Immature natural killer cell (primary cell): ENCODE data around the gene POLG. TPM values are rescaled to one million over a fixed set of nuclear protein-coding genes. Genes with fewer than 3 reads are reported as not detected.

ENCODE experiments used
- DNase-seq, 3 donors: peaks; one replicate each; pipeline ENCODE4 v3.0.0; 2022; ENCODE audit warnings: mixed read lengths in 1 of 3
- H3K27ac Mint-ChIP-seq, 6 donors: one replicate each; pipeline ENCODE4 v1.8.0; 2020; ENCODE audit warnings: mixed read lengths in 6 of 6, mild to moderate bottlenecking in 5 of 6, inconsistent platforms in 4 of 6, moderate library complexity in 3 of 6
- H3K27me3 Mint-ChIP-seq, 3 donors: one replicate each; pipeline ENCODE4 v1.8.0; 2020 to 2021; ENCODE audit warnings: low read depth in 3 of 3, mild to moderate bottlenecking in 3 of 3, mixed read lengths in 3 of 3, moderate library complexity in 3 of 3, inconsistent platforms in 1 of 3
- H3K36me3 Mint-ChIP-seq, 3 donors: one replicate each; pipeline ENCODE4 v1.8.0; 2020; ENCODE audit warnings: mixed read lengths in 3 of 3, inconsistent platforms in 2 of 3, mild to moderate bottlenecking in 2 of 3
- H3K4me1 Mint-ChIP-seq, 2 donors: one replicate each; pipeline ENCODE4 v1.8.0; 2020; ENCODE audit warnings: inconsistent platforms in 2 of 2, mild to moderate bottlenecking in 2 of 2, mixed read lengths in 2 of 2, moderate library complexity in 1 of 2
- H3K4me3 Mint-ChIP-seq, 5 donors: one replicate each; pipeline ENCODE4 v1.8.0; 2020; ENCODE audit warnings: mild to moderate bottlenecking in 5 of 5, mixed read lengths in 5 of 5, inconsistent platforms in 3 of 5, moderate library complexity in 3 of 5
- H3K9me3 Mint-ChIP-seq, 6 donors: one replicate each; pipeline ENCODE4 v1.8.0; 2020; ENCODE audit warnings: mild to moderate bottlenecking in 6 of 6, mixed read lengths in 6 of 6, inconsistent platforms in 4 of 6, moderate library complexity in 3 of 6
- polyA plus RNA-seq, 3 donors: library from polyadenylated mRNA; unstranded; fragments of 300-500 nt; fragmentation: Illumina TruSeq; gene quantifications; one replicate each; pipeline ENCODE4 v1.2.3, GENCODE V29; 2021

POLG gene
- polyA plus RNA-seq, 3 donors from 2014 or later, result 24.3 to 79.1 (median 28.6) TPM

GRCh38 chr15:89356634-89357298, 22.1 kb upstream of the POLG start:
- peaks cover 0 to 7% (median 0%) of the 10 kb centered on the region in 6 donors for H3K9me3 Mint-ChIP-seq
- H3K4me3 Mint-ChIP-seq, result no peak overlapping the region
- H3K27me3 Mint-ChIP-seq, result peaks cover 21 to 41% (median 22%) of the 10 kb centered on the region in 3 donors
- DNase-seq, result no peak
- no peaks in the 10 kb centered on the region for H3K36me3 Mint-ChIP-seq
- no peak overlapping the region for H3K27ac Mint-ChIP-seq
- peaks cover 12 to 15% of the 10 kb centered on the region in 2 donors for H3K4me1 Mint-ChIP-seq

DNA sequence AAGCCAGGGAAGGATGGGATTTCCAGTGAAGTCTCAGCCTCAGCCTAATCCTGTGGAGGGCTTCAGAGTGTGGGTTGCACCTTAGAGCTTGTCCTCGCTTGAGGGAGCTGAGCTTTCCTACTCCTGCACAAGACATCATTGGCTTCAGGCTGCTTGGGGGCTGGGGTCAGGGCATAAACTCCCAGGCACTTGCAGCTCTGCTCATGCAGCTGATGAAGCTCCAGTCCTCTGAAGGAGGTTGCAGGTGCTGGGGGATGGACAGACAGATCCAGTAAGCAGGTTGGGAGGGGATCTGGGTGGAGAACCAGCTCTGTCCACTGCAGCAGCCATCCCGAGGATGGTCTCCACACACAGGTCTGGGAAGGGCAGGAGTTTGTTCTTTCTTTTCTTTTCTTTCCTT, 19.4 kb upstream of the POLG start:
- Mint-ChIP-seq H3K36me3 (no peaks in the 10 kb centered on the region), H3K27ac (no peak overlapping the region), H3K4me1 (peaks cover 0 to 4% of the 10 kb centered on the region in 2 donors), H3K27me3 (peaks cover 8 to 19% (median 9%) of the 10 kb centered on the region in 3 donors), H3K9me3 (peaks cover 0 to 5% (median 0%) of the 10 kb centered on the region in 6 donors), H3K4me3 (no peak overlapping the region)
- DNase-seq, result no peak

DNA sequence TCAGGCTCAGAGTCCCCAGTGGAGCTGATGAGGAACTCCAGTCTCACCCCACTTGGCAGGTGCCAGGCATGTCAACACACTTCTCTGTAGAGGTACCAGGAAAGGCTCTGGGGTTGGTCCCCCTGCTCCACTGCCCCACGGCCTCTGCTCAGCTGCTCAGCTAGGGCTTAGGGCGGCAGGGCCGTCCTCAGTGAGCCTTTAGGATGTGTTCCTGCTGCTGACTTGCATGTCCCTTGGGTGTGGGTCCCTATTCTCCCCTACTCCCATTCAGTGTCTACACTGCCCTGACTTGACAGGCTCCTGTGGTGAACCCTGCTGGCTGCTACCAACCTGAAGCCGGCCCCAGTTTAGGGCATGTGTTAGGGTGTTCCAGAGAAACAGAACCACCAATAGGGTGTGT, 17.9 kb upstream of the POLG start:
- H3K4me1 Mint-ChIP-seq, result no peaks in the 10 kb centered on the region
- H3K27me3 Mint-ChIP-seq, result peaks cover 6 to 11% (median 10%) of the 10 kb centered on the region in 3 donors
- H3K36me3 Mint-ChIP-seq, result no peaks in the 10 kb centered on the region
- no peak overlapping the region for H3K4me3 Mint-ChIP-seq
- H3K9me3 Mint-ChIP-seq, result peaks cover 0 to 5% (median 0%) of the 10 kb centered on the region in 6 donors
- no peak for DNase-seq
- no peak overlapping the region for H3K27ac Mint-ChIP-seq

- H3K27me3 Mint-ChIP-seq, result peaks cover 6 to 15% (median 9%) of the 10 kb centered on the region in 3 donors
- no peak overlapping the region for H3K4me3 Mint-ChIP-seq
- H3K4me1 Mint-ChIP-seq, result no peaks in the 10 kb centered on the region
- no peaks in the 10 kb centered on the region for H3K9me3 Mint-ChIP-seq
- H3K27ac Mint-ChIP-seq, result no peak overlapping the region
- DNase-seq, result no peak
- H3K36me3 Mint-ChIP-seq, result no peaks in the 10 kb centered on the region
Observed at GRCh38 chr15:89349206-89349558, 14.6 kb upstream of the POLG start.

GRCh38 chr15:89346516-89347231, 12.1 kb upstream of the POLG start:
- H3K4me1 Mint-ChIP-seq, result no peaks in the 10 kb centered on the region
- H3K27ac Mint-ChIP-seq, result no peak overlapping the region
- no peak for DNase-seq
- peaks cover 2 to 12% (median 4%) of the 10 kb centered on the region in 3 donors for H3K27me3 Mint-ChIP-seq
- H3K36me3 Mint-ChIP-seq, result no peaks in the 10 kb centered on the region
- no peaks in the 10 kb centered on the region for H3K9me3 Mint-ChIP-seq
- no peak overlapping the region for H3K4me3 Mint-ChIP-seq

GRCh38 chr15:89345248-89345647, 10.6 kb upstream of the POLG start:
- no peak for DNase-seq
- H3K36me3 Mint-ChIP-seq, result no peaks in the 10 kb centered on the region
- H3K4me1 Mint-ChIP-seq, result no peaks in the 10 kb centered on the region
- no peak overlapping the region for H3K27ac Mint-ChIP-seq
- H3K9me3 Mint-ChIP-seq, result no peaks in the 10 kb centered on the region
- H3K27me3 Mint-ChIP-seq, result peaks cover 0 to 12% (median 5%) of the 10 kb centered on the region in 3 donors
- H3K4me3 Mint-ChIP-seq, result no peak overlapping the region

DNA sequence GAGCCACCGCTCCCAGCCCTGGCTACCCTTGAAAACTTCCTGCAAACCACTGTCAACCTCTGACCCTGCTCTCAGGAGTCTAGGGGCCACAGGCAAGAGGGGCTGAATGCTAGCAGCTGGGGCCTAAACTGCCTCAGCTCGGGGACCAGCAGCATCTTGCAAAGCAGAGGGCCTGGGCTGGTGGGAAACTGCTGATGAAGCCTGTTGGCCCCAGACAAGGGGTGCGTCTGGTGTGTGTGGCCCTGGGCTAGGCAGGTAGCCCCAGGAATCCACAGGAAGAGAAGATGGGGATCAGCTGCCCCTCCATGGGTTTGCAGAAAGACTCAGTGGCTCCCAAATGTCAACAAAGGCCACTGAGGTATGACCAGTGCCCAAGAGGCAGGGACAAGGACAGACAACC, 8.2 kb upstream of the POLG start:
- Mint-ChIP-seq H3K36me3 (no peaks in the 10 kb centered on the region), H3K27ac (no peak overlapping the region), H3K4me3 (no peak overlapping the region), H3K4me1 (peaks cover 0 to 2% of the 10 kb centered on the region in 2 donors), H3K27me3 (peaks cover 0 to 12% (median 4%) of the 10 kb centered on the region in 3 donors), H3K9me3 (no peaks in the 10 kb centered on the region)
- DNase-seq, result no peak

DNA sequence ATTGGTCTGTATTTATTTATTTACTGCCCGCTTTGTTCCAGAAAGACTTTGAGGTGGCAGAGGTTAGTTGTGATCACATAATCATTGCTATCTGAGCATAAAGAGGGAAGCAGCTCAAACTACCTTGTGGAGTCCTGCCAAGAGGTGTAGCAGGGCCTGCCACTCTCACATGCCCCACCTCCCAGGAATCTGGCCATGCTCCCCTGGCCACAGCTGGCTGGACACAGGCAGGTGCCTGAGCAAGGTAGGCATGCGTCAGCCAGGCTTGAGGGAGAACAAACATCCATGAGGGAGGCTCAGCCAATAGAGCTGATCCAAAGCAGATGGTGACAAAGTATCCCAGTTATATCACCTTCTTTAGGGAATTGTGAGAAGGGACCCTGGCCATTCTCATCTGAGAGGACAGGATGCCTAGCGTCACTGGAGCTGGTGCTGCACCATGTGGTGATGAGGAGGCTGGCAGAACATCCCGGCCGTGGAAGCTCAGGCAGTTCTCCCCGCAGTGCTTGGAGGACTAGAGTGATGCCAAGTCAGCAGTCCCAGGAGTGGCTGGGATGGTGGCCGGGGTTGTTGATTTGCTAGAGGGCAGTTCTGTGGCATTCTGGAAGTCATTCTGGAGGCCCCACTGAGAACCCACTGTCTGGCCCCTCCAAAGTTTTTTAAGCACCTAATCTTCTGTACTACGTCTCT, 6.8 kb upstream of the POLG start:
- Mint-ChIP-seq H3K4me3 (no peak overlapping the region), H3K9me3 (no peaks in the 10 kb centered on the region), H3K4me1 (peaks cover 3 to 16% of the 10 kb centered on the region in 2 donors), H3K27ac (no peak overlapping the region), H3K27me3 (peaks cover 0 to 8% (median 4%) of the 10 kb centered on the region in 3 donors), H3K36me3 (no peaks in the 10 kb centered on the region)
- DNase-seq, result no peak

- peaks cover 4 to 9% (median 7%) of the 10 kb centered on the region in 3 donors for H3K27me3 Mint-ChIP-seq
- H3K9me3 Mint-ChIP-seq, result no peaks in the 10 kb centered on the region
- no peaks in the 10 kb centered on the region for H3K36me3 Mint-ChIP-seq
Observed at GRCh38 chr15:89340573-89340972, 5.9 kb upstream of the POLG start.

DNA sequence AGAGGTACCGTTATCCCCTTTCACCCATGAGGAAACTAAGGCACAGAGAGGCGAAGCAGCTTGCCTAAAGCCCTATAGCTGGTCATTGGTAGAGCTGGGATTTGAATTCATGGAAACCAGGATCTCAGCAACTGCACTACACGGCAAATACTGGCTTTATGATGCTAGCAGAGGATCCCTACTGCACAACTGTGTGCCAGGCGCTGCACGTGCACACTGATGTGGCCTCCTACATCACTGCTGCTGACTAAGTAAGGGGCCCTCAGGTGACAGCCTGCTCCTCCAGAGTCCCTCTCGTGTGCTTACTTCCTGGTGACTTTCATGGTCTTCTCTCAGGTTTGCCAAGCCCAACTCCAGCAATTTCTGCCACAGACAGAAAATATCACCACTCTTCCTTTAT, 3.4 kb upstream of the POLG start:
- peaks cover 0 to 6% (median 3%) of the 10 kb centered on the region in 6 donors for H3K9me3 Mint-ChIP-seq
- H3K4me3 Mint-ChIP-seq, result no peak overlapping the region
- H3K27me3 Mint-ChIP-seq, result peaks cover 13 to 15% (median 15%) of the 10 kb centered on the region in 3 donors
- DNase-seq, result no peak
- H3K27ac Mint-ChIP-seq, result no peak overlapping the region
- peaks cover 0 to 4% (median 0%) of the 10 kb centered on the region in 3 donors for H3K36me3 Mint-ChIP-seq
- peaks cover 22 to 39% of the 10 kb centered on the region in 2 donors for H3K4me1 Mint-ChIP-seq

More at GRCh38 chr15:89340573-89340972, 5.9 kb upstream of the POLG start:
- Mint-ChIP-seq H3K27ac (no peak overlapping the region), H3K4me3 (no peak overlapping the region), H3K4me1 (peaks cover 11 to 24% of the 10 kb centered on the region in 2 donors)
- DNase-seq, result no peak

- peak in 2 of 3 donors; percentile 29 to 37 for DNase-seq
- Mint-ChIP-seq H3K4me3 (peak overlapping the region; percentile 91 to 98 (median 95)), H3K4me1 (peaks cover 46 to 64% of the 10 kb centered on the region in 2 donors), H3K9me3 (peaks cover 0 to 6% (median 3%) of the 10 kb centered on the region in 6 donors), H3K27ac (peak overlapping the region; percentile 85 to 99 (median 95)), H3K36me3 (peaks cover 21% of the 10 kb centered on the region in 3 donors), H3K27me3 (peaks cover 13 to 18% (median 17%) of the 10 kb centered on the region in 3 donors)
Observed at GRCh38 chr15:89335298-89336041, 846 bp upstream of the POLG start.

DNA sequence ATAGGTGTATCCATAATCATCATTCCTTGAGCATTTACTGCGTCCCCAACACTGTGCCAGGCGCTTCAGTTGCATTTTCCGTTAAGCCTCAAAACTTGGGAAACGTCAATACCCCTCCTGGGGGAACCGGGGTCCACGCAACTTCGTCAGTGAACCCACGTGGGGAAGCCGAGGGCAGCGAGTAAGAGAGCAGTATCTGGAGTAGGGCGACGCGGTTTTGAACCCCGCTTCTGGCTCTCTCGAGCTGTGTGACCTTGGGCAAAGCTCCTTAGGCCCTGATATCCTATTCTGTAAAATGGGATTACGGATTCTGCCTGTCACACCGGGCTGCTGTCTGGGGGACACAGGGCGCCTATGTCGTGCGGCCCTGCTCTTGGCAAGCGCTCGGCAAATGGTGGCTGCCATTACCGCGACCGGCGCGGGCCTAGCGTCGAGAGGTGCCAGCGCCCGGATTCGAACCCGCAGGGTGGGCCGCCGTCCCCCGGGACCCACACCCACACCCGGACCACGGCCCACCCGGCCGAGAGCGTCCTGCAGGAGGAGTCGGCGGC, 590 bp downstream of the POLG start:
- peaks cover 27 to 34% (median 29%) of the 10 kb centered on the region in 3 donors for H3K36me3 Mint-ChIP-seq
- peak overlapping the region; percentile 77 to 83 (median 81) for H3K4me3 Mint-ChIP-seq
- peaks cover 13 to 18% (median 17%) of the 10 kb centered on the region in 3 donors for H3K27me3 Mint-ChIP-seq
- peaks cover 0 to 6% (median 3%) of the 10 kb centered on the region in 6 donors for H3K9me3 Mint-ChIP-seq
- no peak for DNase-seq
- peak overlapping the region in 5 of 6 donors; percentile 62 to 84 (median 80) for H3K27ac Mint-ChIP-seq
- H3K4me1 Mint-ChIP-seq, result peaks cover 61 to 79% of the 10 kb centered on the region in 2 donors
